ES-I3 (cell line): Measurements from ENCODE around the gene SPDYA.
A peak's percentile ranks its signal among the peaks of the same experiment; 100 is the strongest.

ENCODE experiments used
- H3K36me3 ChIP-seq: 2 replicates; pipeline ENCODE4 v1.6.1; 2013; ENCODE audit warnings: mild to moderate bottlenecking, low read length, control low read depth, moderate library complexity; ENCODE audit not compliant: insufficient read depth
- H3K4me1 ChIP-seq: 2 replicates; pipeline ENCODE4 v1.6.1; 2013; ENCODE audit warnings: mild to moderate bottlenecking, control low read depth, low read length; ENCODE audit not compliant: insufficient read depth
- H3K9ac ChIP-seq: 2 replicates; pipeline ENCODE4 v1.6.1; 2013; ENCODE audit warnings: low read depth, mild to moderate bottlenecking, low read length, moderate library complexity
- H3K9me3 ChIP-seq: 2 replicates; pipeline ENCODE4 v1.6.1; 2013; ENCODE audit warnings: mild to moderate bottlenecking, low read length, moderate library complexity; ENCODE audit not compliant: control insufficient read depth, insufficient read depth

Gene SPDYA

GRCh38 chr2:28796620-28797019 is 14.0 kb upstream of the SPDYA start:
- peaks cover 3% of the 10 kb centered on the region; the same call in 1 of the 2 replicates for H3K36me3 ChIP-seq
- no peaks in the 10 kb centered on the region for H3K4me1 ChIP-seq
- H3K9ac ChIP-seq = no peak overlapping the region
- H3K9me3 ChIP-seq = no peaks in the 10 kb centered on the region

- Histone ChIP-seq H3K36me3 (no peaks in the 10 kb centered on the region; the same call in 1 of the 2 replicates), H3K9ac (no peak overlapping the region), H3K4me1 (peaks cover 10% of the 10 kb centered on the region; the same call in 1 of the 2 replicates), H3K9me3 (no peaks in the 10 kb centered on the region)
These were observed 8.9 kb upstream of the SPDYA start for GRCh38 chr2:28801726-28802125.

- no peaks in the 10 kb centered on the region for H3K36me3 ChIP-seq
- no peak overlapping the region for H3K9ac ChIP-seq
- H3K4me1 ChIP-seq = peaks cover 10% of the 10 kb centered on the region; the same call in 1 of the 2 replicates
- H3K9me3 ChIP-seq = no peaks in the 10 kb centered on the region
These were observed 7.6 kb upstream of the SPDYA start for GRCh38 chr2:28802975-28803429.

- no peaks in the 10 kb centered on the region; the same call in 1 of the 2 replicates for H3K9me3 ChIP-seq
- peaks cover 4% of the 10 kb centered on the region; the same call in 1 of the 2 replicates for H3K4me1 ChIP-seq
- peak overlapping the region; percentile 76 for H3K9ac ChIP-seq
- no peaks in the 10 kb centered on the region for H3K36me3 ChIP-seq
These were observed 707 bp upstream of the SPDYA start for GRCh38 chr2:28809927-28810326.

- H3K9me3 ChIP-seq = no peaks in the 10 kb centered on the region
- no peaks in the 10 kb centered on the region for H3K36me3 ChIP-seq
- H3K4me1 ChIP-seq = peaks cover 4% of the 10 kb centered on the region; the same call in 1 of the 2 replicates
- H3K9ac ChIP-seq = no peak overlapping the region
These were observed 7.4 kb downstream of the SPDYA start for GRCh38 chr2:28818053-28818452.

GRCh38 chr2:28821295-28821958 is 10.8 kb downstream of the SPDYA start:
- Histone ChIP-seq H3K36me3 (no peaks in the 10 kb centered on the region), H3K4me1 (no peaks in the 10 kb centered on the region), H3K9ac (no peak overlapping the region), H3K9me3 (no peaks in the 10 kb centered on the region)

GRCh38 chr2:28822036-28822435 is 11.4 kb downstream of the SPDYA start:
- H3K36me3 ChIP-seq = no peaks in the 10 kb centered on the region
- H3K9me3 ChIP-seq = no peaks in the 10 kb centered on the region
- no peaks in the 10 kb centered on the region for H3K4me1 ChIP-seq
- H3K9ac ChIP-seq = no peak overlapping the region

GRCh38 chr2:28824207-28824606 is 13.6 kb downstream of the SPDYA start:
- Histone ChIP-seq H3K9me3 (no peaks in the 10 kb centered on the region), H3K4me1 (no peaks in the 10 kb centered on the region), H3K9ac (no peak overlapping the region), H3K36me3 (no peaks in the 10 kb centered on the region; the same call in 1 of the 2 replicates)

- H3K9me3 ChIP-seq = no peaks in the 10 kb centered on the region
- no peaks in the 10 kb centered on the region; the same call in 1 of the 2 replicates for H3K36me3 ChIP-seq
- H3K9ac ChIP-seq = no peak overlapping the region
- H3K4me1 ChIP-seq = no peaks in the 10 kb centered on the region
These were observed 14.2 kb downstream of the SPDYA start for GRCh38 chr2:28824870-28825269.

GRCh38 chr2:28828382-28828781 is 17.7 kb downstream of the SPDYA start:
- H3K4me1 ChIP-seq = no peaks in the 10 kb centered on the region
- no peaks in the 10 kb centered on the region for H3K9me3 ChIP-seq
- H3K9ac ChIP-seq = no peak overlapping the region
- no peaks in the 10 kb centered on the region; the same call in 1 of the 2 replicates for H3K36me3 ChIP-seq

- Histone ChIP-seq H3K4me1 (no peaks in the 10 kb centered on the region), H3K9me3 (no peaks in the 10 kb centered on the region), H3K36me3 (no peaks in the 10 kb centered on the region), H3K9ac (no peak overlapping the region)
These were observed 23.3 kb downstream of the SPDYA start for GRCh38 chr2:28833740-28834470.

- Histone ChIP-seq H3K9ac (no peak overlapping the region), H3K4me1 (no peaks in the 10 kb centered on the region), H3K36me3 (no peaks in the 10 kb centered on the region), H3K9me3 (no peaks in the 10 kb centered on the region)
These were observed 25.1 kb downstream of the SPDYA start for GRCh38 chr2:28835781-28836180.

- H3K9ac ChIP-seq = no peak overlapping the region
- no peaks in the 10 kb centered on the region for H3K36me3 ChIP-seq
- H3K9me3 ChIP-seq = no peaks in the 10 kb centered on the region
These were observed 28.3 kb downstream of the SPDYA start for GRCh38 chr2:28838971-28839370.

GRCh38 chr2:28842042-28842441 is 31.4 kb downstream of the SPDYA start:
- H3K4me1 ChIP-seq = no peaks in the 10 kb centered on the region
- no peaks in the 10 kb centered on the region; the same call in none of the 2 replicates for H3K36me3 ChIP-seq

More at GRCh38 chr2:28838971-28839370, 28.3 kb downstream of the SPDYA start:
- no peaks in the 10 kb centered on the region for H3K4me1 ChIP-seq

GRCh38 chr2:28855193-28855592 is 44.6 kb downstream of the SPDYA start:
- Histone ChIP-seq H3K36me3 (no peaks in the 10 kb centered on the region), H3K4me1 (no peaks in the 10 kb centered on the region), H3K9me3 (no peaks in the 10 kb centered on the region), H3K9ac (no peak overlapping the region)

More at GRCh38 chr2:28842042-28842441, 31.4 kb downstream of the SPDYA start:
- Histone ChIP-seq H3K9ac (no peak overlapping the region), H3K9me3 (no peaks in the 10 kb centered on the region)
